Tongue (tissue), 2 donors: ENCODE data around the gene NRN1L. TPM values are rescaled to one million over a fixed set of nuclear protein-coding genes. Genes with fewer than 3 reads are reported as not detected.
"Not testable (repeated sequence)": the region's sequence is repeated elsewhere in the genome, so short reads cannot be mapped to it uniquely, and the experiment has no call there.

Experiments
- DNase-seq: peaks from one replicate; pipeline ENCODE4 v3.0.0-alpha.2; 2015
- total RNA-seq: library from RNA; depleted of rRNA; stranded (reverse); fragments of >200 nt; gene quantifications from one replicate; pipeline ENCODE4 v1.2.3, GENCODE V29; 2014

NRN1L gene
- total RNA-seq, 1 donor from 2014 or later = not detected

DNA sequence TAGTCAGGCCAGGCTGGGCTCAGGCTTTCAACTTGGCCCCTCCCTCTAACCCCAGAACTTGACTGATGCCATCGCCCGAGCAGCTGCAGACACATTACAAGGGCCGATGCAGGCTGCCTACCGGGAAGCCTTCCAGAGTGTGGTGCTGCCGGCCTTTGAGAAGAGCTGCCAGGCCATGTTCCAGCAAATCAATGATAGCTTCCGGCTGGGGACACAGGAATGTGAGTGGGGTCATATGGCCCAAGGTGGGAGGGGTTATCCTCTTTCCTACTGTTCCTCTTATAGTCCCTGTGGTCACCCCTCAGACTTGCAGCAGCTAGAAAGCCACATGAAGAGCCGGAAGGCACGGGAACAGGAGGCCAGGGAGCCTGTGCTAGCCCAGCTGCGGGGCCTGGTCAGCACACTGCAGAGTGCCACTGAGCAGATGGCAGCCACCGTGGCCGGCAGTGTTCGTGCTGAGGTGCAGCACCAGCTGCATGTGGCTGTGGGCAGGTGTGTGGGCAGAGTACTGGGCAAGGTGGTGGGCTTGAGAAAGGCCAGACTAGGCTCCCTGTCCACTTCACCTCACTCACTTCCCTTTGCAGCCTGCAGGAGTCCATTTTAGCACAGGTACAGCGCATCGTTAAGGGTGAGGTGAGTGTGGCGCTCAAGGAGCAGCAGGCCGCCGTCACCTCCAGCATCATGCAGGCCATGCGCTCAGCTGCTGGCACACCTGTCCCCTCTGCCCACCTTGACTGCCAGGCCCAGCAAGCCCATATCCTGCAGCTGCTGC lies 2.1 kb upstream of the NRN1L start:
- DNase-seq = peak; percentile 95

DNA sequence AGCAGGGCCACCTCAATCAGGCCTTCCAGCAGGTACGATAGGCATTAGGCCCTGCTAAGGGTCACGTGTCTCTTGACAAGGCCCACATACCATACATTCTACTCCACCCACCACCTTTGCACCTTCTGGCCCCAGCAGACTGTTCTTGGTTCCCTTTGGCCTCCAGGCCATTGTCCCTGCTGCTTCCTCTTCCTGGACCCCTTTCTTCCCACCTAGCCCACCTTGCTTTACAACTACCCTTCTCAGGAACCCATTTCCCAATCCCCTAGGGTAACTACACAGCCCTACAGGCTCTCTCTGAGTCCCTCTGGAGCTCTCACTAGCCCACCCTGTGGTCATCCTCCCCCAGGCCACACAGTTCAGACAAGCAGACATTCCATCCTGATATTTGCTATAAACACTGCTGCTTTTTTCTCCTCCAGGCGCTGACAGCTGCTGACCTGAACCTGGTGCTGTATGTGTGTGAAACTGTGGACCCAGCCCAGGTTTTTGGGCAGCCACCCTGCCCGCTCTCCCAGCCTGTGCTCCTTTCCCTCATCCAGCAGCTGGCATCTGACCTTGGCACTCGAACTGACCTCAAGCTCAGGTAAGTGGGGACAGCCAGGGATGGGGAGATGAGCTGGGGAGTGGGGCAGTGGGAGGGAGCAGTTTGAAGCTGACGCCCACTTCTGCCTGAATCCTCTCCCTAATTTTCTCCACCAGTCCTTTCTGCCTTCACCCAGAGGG lies 1.4 kb upstream of the NRN1L start:
- DNase-seq = no peak

DNA sequence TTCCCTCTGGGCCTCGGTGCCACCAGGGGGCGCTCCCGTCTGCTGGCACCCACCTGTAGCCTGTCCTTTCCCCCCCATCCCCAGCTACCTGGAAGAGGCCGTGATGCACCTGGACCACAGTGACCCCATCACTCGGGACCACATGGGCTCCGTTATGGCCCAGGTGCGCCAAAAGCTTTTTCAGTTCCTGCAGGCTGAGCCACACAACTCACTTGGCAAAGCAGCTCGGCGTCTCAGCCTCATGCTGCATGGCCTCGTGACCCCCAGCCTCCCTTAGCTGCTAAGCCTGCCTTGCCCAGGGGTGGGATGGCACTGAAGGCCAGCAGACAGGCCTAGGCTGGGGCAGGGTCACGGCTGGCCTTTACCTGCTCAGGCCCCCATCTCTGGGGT lies 818 bp upstream of the NRN1L start:
- peak; percentile 56 for DNase-seq

DNA sequence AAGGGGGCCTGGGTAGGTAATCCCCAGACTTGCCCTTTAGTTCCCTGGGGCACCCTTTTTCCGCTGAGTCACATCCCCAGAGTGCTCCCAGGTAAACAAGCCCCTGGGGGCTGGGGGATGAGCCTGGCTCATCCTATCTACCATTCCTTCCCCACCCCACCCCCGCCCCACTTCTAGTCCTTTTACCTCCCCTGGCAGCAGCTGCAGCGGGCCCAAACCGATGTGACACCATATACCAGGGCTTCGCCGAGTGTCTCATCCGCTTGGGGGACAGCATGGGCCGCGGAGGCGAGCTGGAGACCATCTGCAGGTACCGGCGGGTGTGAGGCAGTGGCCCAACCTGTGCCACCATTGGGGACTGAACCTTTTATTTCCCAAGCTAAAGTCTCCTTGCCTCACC lies 860 bp downstream of the NRN1L start:
- DNase-seq = no peak

DNA sequence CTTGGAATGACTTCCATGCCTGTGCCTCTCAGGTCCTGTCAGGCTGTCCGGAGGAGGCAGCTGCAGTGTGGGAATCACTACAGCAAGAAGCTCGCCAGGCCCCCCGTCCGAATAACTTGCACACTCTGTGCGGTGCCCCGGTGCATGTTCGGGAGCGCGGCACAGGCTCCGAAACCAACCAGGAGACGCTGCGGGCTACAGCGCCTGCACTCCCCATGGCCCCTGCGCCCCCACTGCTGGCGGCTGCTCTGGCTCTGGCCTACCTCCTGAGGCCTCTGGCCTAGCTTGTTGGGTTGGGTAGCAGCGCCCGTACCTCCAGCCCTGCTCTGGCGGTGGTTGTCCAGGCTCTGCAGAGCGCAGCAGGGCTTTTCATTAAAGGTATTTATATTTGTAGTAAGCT lies 1.3 kb downstream of the NRN1L start:
- no peak for DNase-seq

DNA sequence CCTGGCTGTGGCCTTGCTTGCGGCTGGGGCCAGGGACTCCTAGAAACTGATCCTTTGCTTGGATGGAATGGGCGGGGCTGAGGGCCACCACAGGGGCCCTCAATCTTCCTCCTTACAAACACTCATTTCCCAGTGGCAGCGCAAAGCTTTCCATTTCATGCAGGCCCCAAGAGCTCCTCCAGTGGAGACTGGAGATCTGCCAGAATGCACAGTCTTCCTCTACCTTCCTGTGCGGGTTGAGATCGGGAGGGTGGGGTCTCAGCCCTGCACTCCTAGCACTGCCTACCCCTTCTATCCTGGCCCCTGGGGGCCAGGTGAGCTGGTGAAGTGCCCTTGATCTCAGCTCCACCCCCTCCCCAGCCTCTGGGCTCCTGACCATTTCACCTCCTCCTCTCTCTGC lies 1.7 kb downstream of the NRN1L start:
- no peak for DNase-seq

DNA sequence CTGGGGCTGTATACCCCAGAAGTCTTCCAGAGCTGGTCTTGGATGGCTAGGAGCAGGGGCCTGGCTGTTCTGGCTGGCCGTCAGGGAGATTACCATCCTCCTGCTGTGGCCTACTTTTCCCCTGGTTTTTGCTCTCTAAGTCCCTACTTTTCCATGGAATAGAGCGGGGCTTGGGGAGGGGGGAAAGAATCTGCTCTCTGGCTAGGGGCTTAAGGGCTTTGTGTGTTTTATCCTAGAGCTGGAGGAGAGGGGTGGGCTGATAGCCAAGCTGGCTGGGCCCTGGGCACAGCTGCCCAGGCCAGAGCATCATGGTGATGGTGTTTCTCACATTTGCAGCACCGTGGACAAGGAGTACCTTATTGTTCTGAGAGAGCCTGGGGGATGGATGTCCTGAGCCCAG lies 3.6 kb downstream of the NRN1L start:
- peak; percentile 51 for DNase-seq

DNA sequence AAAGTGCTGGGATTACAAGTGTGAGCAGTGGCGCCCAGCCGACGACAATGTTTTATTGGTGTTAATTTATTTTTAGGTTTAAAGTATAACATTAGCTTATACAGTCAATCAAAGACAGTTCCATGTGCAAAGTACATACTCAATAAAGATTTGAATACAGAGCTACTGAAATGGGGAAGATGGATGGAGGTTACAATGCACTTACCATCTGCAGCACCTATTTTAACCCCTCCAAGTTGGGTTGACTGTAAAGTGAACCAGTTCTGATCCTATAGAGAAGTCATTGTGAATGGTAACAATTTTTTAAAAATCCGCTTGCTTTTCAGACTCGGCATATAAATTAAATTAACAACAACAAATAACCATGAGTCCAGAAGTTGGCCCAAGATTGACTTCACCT lies 7.7 kb downstream of the NRN1L start:
- DNase-seq = no peak

DNA sequence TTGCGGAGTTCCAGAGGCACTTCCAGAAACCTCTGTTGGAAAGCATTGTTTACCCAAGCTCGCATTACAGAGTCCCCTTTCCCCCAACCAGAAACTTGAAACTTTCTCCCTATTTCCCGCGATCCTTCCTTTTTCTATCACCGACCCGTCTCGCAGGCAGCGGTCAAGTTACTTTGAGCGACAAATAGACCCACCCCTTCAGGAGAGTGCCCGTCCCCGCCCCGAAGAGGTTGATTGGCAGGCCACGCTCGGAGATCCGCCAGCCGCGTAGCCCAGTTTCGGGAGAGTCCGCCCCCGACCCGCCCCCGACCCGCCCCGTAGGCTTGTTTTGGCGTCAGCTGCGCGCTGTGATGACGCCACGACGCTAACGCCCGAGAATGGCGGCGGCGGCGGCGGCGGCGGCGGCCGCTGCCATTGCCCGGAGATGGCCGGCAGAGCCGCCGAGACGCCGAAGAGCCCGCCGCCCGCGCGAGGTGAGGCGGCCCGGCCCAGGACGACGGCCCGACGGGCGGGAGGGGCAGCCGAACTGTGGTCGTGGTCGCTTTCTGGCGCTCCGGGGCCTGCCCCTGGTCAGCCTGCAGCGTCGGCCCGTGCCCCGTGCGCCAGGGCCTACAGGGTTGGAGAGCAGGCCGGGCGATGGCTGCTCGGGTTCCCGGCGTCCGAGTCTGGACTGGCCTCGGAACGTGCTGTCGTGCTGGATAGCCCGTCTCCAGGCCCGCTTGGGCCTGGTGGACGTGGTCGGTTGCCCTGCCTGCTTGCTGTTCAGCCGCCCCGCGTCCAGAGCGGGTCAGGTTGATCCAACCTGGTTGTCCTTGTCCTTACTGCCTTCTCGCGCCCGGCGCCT lies 8.4 kb downstream of the NRN1L start, which contains the start of gene PSKH1:
Gene PSKH1, plus strand, starts transcription at position 356 of the 844 bp plus-strand sequence. CDS start 15,496 bp downstream, outside the sequence.
- DNase-seq = peak; percentile 99

DNA sequence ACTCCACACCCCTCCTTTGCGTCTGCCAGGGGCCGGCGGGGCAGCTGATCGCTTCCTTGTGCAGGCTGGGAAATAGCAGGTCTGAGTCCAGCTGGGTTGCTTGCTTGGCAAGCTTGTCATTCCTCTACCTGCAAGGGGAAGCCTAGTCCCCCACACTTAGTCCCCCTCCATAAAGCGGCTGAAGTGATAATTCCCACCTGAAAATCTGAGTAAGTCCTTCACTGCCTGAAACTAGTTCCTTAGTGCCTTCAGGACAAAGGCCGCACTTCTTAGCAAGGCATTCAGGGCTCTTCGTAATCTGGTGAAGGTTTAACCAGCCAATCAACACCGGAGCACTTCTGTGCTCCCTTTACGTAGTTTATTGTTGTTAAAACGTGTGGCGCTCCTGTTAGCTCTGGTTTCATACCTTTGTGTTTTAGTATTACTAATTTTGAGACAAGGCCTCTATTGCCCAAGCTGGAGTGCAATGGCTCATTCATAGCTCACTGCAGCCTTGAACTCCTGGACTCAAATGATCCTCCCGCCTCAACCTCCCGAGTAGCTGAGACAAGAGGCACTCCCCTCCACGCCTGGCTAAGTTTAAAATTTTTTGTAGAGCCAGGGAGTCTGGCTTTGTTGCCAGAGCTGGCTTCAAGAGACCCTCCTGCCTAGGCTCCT lies 9.2 kb downstream of the NRN1L start:
- DNase-seq = no peak

DNA sequence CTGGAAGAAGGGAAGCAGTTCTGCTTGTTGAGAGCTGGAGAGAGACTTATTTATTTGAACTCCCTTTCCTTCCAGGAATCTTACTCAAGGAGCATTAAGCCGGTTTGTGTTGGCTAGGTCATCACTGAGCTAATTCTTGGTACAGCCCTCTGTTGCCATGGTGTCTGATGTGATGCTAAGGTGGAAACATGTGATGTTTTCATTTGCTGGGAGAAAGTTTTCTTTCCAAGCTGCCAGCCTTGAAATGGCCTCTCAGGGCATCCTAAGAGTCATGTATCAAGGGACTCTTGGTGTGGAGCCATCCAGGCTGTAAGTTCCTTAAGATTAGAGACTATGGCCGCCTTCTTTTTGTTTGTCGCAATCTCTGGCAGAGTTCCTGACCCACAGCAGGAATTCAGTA lies 12.5 kb downstream of the NRN1L start:
- peak; percentile 66 for DNase-seq

DNA sequence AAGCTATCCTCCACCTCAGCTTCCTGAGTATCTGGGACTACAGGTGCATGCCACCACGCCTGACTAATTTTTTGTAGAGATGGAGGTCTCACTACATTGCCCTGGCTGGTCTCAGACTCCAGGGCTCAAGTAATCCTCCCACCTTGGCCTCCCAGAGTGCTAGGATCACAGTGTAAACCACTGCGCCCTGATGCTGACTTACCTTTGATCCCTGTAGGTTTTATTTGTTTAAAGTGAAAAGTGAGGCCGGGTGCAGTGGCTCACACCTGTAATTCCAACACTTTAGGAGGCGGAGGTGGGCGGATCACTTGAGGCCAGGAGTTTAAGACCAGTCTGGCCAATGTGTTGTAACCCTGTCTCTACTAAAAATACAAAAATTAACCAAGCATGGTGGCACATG lies 17.0 kb downstream of the NRN1L start:
- no peak for DNase-seq

DNA sequence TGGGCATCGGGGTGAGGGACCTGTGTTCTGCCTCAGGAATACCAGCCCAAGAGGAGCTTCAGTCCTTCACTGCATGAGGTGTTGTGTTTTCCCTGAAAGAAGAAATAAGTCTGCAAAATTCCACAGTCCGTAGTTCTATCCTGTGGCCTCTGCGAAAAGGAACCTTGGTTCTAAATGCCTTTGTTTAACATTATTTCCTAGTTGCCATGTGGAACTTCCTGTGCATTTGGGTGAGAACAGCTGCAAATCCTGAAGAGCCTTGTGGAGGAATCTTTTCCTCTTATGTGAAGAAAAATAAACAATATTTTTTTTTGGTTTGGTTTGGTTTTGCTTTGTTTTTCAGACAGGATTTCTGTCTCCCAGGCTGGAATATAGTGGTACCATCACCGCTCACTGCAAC lies 18.1 kb downstream of the NRN1L start:
- DNase-seq = no peak

DNA sequence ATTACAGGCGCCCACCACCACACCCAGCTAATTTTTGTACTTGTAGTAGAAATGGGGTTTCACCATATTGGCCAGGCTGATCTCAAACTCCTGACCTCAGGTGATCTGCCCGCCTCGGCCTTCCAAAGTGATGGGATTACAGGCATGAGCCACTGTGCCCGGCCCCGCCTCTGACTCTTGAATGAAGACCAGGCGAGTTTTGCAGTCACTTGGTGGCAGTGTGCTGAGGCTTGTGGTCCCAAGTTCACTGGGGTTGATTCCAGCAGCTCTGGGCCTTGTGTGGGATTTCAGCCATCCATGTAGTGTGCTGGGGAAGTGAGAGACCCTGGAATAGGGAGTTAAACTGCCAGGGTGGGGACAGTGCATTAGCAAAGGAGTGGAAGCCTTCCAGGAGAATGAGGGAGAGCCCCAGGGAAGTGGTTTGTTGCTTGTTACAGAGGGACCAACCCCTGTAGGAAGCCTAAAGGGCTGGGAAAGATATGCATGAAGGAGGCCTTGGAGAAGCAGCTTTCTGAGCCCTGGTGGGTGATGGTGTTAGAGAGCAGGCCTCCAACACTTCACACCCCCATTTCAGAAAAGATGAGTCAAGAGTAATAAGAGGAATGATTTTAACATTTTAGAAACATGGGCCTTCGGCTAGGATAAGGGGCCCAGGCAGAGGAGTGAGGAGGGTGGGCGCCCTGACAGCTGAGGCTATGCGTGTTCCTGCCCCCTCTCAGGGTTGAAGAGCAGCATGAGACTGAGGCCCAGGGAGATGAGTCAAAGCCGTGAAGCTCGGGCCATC lies 22.9 kb downstream of the NRN1L start:
- DNase-seq = no peak

DNA sequence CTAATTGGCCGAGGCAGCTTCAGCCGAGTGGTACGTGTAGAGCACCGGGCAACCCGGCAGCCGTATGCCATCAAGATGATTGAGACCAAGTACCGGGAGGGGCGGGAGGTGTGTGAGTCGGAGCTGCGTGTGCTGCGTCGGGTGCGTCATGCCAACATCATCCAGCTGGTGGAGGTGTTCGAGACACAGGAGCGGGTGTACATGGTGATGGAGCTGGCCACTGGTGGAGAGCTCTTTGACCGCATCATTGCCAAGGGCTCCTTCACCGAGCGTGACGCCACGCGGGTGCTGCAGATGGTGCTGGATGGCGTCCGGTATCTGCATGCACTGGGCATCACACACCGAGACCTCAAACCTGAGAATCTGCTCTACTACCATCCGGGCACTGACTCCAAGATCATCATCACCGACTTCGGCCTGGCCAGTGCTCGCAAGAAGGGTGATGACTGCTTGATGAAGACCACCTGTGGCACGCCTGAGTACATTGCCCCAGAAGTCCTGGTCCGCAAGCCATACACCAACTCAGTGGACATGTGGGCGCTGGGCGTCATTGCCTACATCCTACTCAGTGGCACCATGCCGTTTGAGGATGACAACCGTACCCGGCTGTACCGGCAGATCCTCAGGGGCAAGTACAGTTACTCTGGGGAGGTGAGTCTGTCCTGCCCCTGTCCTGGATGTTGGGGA lies 24.5 kb downstream of the NRN1L start:
- DNase-seq = no peak

DNA sequence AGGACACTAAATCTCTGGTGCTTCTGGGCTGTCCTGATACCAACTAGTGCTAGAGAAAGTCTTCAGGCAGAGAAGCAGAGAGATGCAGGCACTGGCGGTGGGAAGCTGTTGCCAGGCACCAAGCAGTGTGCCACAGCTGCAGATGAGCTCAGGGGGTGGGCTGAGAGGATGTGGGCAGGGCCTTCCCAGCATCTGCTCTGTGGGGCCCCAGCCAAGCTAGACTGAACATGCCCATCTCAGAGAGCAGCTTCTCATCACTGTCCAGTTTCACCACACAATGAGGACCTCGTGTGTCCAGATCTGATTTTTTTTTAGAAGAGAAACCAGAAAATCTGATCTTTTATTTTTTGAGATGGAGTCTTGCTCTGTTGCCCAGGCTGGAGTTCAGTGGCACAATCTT lies 25.5 kb downstream of the NRN1L start:
- DNase-seq = peak; percentile 90

DNA sequence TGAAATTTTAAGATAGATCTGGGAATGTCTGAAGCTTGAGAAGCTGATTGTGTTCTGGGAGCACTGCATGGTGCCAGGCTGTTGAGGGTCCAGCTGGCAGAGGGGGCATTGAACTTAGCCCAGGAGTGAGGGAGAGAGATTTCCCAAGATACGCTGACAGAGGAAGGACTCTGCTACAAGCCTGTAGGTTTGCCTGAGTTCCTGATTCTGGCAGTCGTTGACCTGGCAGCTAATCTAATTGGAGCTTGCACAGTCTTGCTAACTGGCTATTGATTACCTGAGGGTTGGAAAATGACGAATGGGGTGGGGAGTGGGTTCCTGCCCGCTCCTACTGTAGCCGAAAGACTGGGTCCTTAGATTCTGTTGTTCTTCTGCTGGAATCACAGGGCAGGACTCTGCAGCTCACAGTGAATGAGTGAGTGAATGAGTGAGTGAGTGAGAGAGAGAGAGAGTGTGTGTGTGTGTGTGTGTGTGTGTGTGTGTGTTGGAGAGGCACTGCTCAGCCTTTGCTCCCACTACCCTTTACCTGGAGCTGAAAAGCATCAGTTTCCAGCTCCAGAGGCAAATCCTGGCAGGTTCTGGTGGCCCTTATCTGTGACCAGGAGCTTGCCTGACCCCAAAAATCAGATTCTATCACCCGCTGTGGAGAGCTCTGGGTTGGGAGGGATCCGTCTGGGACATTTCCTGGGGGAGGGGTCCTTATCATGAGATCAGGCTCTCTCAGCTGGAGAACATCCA lies 30.2 kb downstream of the NRN1L start:
- no peak for DNase-seq

DNA sequence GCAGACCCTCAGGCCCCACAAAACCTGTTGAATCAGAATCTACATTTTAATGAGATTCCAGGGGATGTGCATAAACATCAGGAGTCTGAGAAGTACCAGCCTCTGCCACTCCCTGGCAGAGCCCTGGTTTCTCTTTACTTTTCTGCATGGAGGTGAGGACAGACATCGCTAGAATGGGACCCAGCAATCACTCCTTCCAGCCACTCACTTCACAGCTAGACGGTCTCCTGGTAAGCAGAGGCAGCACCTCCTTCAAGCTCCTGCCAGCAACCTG lies 30.7 kb downstream of the NRN1L start:
- DNase-seq = not testable (repeated sequence)

DNA sequence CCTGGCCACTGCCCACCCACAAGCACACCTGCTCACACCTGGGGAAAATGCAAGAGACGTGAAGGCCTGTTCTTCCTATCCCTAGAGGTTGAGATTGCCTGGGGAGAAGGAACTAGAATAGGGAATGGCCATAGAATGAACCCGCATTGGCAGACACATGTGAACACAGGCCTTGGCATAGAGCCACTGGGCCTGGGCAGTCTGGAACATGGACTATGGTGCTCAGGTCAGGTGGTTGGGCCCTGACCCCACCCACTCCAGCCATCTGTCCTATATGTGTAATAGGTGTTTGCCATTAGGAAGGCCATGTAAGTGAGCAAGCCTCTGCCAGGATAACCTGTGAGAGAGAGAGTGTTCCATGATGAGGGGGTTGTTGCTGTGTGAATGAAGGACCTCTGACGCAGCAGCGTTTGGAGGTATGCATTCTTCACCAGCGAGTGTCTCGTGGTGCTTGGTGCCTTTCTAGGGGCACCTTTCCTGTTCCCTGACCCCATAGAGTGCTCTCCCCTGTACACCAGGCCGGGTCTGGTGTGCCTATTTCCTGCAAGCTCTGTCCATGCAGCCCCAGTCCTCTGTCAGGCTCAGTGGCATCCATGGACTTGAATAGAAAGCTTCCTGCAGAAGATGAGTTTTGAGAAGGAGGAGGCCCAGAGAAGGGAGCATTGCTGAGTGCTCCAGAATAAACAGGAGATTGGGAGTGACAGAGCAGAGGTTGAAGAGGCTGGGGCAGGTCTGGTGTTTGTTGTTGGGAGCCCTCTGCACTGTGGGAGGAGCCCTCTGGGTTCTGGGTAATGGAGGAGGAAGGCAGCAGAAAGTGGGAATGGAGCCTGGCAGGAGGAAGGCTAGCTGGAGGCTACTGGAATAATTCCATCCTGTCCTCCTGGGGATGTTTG lies 31.4 kb downstream of the NRN1L start:
- no peak for DNase-seq
